HG03439 (cell line): ENCODE data around the gene CIBAR2.

Experiments used
- ATAC-seq: cut with Tn5 transposase; IDR thresholded peaks from one replicate; pipeline ENCODE4 v1.9.1; 2021; ENCODE audit warnings: mild to moderate bottlenecking, moderate library complexity; ENCODE audit not compliant: unreplicated experiment

CIBAR2 gene

DNA sequence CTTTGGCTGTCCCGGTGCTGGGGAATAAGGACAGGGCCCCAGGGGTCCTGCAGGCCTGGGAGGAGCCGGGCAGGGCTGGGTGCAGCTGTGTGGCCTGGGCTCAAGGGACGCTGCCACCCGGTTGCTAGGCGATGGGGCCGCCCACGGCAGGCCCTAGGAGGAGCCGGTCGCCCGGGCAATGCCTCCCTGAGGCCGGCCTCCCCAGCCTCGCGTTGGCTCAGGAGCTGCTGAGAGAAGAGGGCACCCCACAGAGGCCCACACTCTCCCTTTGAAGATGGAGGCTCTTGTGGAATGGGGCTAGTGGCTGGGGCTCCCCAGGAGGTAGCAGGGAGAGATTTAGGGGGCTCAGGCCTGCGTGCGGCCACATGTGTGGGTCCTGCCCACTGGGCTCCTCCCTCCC lies at the start of gene CIBAR2:
TSS of gene CIBAR2 (minus strand) at position 109 of the 400 bp plus-strand sequence. CDS start 120 bp downstream, outside the sequence.
- no peak for ATAC-seq

DNA sequence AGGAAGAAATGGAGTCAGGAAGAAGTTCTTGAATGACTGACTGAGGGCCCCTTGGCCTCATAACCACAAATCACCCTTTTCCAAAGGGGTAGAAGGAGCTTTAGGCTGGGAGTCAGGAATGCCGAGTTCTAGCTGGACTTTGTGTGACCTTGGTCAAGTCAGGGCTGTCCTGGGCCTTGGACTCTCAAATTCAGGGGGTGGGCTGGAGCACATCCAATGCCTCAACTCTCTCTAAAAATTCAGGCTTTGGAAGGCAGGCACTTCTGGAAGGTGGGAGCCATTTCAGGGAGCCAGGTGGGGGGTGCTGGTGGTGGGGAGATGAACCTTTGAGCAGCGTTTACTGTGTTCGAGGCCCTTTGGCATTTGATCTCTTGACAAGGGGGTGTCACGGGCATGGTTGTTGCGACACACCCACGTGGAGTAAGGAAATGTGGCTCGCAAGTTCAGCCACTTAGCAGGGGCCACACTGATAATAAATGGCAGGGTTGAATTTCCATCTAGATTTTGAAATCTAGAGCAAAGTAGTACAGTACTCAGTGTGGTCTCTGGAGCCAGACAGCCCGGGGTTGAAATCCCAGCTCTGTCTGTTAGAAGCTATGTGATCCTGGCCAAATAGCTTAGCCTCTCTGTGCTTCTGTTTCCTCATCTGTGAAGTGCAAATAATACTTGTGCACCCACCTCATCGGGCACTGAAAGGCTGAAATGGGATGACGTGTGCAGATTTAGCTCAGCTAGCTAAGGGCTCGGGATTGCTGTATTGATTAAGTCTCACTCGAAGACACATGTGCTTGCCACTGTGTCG lies 47.1 kb upstream of the CIBAR2 start:
- no peak for ATAC-seq

DNA sequence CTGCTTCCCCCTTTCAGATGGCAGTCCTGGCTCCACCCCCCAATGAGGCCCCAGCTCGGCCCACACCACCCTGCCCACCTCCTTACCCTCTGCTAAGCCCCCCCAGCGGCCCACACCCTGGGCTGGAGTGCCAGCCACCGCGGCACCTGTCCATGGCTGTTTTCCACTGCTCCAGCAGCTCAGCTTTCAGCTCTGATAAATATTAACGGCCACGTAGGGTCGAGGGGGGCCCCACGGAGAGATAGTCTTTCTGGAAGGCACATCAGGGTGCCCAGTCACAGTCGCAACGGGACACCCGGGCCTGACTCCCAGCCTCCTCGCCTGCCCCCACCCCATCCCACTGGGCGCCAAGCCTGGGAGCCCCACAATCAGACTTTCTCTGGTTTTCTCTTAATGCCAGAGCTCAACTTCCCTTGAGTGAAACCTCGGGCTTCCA lies 46.5 kb upstream of the CIBAR2 start:
- no peak for ATAC-seq

DNA sequence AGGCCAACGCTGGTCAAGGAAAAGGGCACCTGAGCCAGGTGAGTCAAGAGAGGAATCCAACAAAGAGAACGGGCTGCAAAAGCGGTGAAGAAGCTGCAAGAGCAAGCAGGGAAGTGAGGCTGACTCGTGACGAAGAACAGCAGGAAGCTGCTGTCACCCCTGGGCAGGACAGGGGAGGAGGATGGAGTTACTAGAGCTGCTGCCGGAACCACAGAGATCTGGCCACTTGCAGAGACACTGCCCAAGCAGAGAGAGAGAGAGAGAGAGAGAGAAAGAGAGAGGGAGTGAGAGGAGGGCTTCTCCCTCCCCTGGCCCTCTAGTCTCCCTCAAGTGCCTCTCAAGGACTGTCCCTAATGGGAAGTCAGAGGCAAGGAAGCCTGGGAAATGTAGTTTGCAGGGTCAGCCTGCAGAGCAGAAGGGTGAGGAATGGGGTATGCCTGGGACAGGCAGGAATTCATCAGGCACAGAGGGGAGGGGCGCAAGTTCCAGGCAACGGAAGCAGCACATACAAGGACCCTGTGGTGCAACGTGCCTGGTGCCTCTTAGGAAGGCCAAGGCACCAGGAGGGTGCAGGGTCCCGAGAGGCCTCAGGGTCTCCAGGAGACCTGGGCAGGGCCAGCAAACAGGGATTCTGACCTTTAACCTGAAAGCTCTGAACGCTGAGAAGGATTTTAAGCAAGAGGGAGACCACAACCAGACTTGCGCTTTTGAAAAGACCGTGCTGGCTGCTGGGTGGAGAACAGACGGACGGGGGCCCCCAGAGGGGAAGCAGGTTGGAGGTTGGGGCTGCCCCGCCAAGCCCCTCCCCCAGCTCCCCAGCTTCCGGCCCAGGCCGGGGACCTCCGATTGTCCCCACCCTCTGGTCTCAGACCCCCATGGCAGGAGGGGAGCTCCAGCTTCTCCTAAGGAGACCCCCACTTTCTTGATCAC lies 45.8 kb upstream of the CIBAR2 start:
- ATAC-seq = no peak

DNA sequence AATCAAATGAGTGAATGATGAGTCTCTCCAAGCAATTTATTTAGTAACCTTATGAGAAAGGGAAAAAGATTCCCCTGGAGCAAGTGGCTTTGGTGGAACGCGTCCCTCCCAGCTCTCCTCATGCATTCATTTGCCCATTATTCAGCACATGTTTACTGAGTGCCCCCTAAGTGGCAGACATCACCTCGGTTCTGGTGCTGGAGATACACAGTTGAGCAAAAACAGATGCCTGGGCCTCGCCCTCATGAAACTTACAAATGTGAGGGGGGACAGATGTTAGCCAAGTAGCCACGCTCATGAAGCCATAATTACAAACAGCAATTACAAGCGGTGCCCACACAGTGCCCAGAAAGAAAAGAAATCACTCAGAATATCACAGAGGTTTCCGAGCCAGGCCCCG lies 45.1 kb upstream of the CIBAR2 start:
- ATAC-seq = no peak

DNA sequence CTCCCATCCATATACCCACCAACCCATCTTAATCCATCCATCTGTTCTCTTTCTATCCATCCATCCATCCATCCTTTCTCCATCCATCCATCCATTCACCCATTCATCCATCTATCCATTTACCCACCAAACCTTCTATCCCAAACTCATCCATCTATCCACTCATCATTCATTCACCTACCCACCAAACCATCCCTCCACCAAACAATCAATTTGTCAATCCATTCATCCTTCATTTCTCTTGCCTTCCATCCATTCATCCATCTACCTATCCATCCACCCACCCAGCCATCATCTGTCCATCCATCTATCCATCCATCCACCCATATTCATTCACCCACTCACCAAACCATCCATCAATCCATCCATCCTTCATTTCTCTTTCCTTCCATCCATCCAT lies 44.6 kb upstream of the CIBAR2 start:
- ATAC-seq = no peak

DNA sequence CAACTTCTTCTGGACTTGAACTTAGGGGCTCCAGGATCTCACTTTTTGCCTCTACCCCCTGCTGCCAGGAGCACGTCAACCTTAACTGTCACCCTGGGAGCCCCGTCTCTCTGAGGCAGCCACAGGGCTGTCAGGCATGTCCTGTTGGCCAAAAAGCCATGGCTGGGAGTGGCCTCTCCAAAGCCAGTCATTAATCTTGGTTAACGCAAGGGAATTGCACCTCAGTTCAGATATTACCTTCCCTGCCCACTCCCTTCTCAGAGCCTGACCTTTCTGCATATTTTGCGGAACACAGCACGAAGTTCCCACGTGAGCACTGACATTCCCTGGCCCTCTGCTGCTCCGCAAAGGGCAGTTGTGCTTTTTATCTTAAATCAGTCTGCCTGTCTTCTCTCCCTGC lies 44.2 kb upstream of the CIBAR2 start:
- ATAC-seq = no peak

DNA sequence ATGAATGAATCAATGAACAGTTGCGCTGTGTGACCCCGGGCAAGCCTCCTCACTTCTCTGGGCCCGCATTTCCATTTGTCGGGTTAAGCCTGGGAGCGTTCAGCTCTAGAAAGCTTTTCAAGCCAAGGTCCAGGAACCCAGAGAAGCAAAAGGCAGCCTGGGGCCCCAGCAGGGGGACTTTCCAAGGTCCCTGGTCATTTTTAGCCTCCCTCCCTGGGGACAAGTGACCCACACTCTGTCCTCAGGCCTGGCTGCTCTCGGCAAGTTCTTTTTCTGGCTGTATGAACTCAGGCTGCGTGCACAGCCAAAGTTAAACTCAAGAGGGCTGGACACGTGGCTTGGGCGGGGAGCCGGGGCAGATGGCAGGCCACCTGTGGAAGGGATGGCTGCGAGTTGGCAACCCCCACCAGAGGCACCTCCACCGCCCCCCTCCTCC lies 41.4 kb upstream of the CIBAR2 start:
- no peak for ATAC-seq

DNA sequence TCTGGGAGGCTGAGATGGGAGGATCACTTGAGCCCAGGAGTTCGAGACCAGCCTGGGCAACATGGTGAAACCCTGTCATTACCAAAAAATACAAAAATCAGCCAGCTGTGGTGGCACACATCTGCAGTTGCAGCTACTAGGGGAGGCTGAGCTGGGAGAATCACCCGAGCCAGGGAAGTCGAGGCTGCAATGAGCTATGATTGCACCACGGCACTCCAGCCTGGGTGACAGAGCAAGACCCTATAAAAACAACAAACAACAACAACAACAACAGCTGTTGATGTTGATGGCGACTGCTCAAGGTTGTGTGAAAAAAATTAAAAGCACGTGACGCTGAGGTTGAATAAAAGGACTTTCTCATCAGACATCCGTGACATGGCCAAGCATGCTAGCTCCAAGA lies 40.8 kb upstream of the CIBAR2 start:
- ATAC-seq = no peak

DNA sequence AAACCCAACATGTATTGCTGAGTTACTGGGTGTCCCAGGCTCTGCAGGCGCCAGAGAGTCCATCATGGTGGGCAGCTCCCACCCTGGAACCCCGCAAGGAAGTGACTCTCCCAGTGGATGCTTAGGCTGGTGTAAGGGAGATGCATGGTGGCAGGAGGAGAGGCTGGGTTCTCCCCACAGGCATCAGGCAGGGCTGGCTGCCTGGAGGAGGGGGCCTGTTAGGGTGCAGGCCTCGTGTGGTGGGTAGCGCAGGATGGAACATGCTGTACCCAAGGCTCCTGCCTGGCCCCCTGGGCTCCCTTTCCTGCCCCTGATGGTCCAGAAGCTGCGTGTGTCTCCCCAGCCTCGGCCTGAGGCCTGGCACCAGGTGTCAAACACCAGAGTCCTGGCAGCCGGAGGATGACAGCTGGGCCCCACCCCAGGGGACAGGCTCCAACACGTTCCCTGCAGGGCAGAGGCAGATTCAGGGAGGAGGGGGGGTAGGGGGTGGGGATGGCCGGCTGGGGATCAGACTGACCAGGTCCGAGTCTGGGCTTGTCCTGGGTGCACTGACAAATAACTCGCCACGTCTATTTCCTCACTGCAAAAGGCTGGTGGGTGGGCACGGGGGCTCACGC lies 40.2 kb upstream of the CIBAR2 start:
- ATAC-seq = no peak

DNA sequence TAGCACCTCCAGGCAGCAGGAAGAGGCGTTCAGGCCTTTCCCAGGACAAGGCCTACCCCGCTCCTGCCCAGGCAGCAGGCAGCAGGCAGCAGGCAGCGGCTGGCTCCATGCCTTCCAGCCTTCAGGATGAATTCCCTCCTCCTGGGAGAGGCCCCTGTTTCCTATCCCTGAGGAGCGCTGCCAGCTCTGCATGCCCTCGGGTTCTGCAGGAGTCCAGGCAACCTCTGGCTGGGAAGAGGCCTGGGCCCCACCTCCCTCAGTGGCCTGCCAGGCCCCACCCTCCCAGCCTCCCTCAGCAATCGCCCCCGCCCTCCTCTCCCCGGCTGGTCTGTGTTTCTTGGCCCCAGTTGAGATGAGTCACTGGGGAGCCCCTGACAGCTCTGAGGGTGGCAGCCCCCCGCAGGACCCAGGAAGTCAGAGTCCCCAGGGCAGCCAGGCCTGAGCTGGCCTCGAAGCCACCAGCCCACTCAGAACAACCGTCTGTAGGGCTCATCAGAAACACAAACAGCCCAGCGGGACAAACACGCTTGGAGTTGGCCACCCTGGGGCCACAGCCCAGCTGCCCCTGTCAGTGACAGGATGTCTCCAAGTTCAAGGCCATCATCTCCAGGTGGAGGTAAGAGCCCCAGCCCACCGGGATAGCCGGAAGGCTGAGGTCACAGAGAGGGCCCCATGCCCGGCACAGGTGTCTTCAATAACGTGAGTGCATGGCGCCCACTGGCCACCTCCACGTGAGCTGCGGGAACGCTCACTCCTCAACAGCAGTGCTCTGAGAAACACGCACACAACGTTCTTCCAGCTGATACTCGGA lies 39.5 kb upstream of the CIBAR2 start:
- no peak for ATAC-seq

DNA sequence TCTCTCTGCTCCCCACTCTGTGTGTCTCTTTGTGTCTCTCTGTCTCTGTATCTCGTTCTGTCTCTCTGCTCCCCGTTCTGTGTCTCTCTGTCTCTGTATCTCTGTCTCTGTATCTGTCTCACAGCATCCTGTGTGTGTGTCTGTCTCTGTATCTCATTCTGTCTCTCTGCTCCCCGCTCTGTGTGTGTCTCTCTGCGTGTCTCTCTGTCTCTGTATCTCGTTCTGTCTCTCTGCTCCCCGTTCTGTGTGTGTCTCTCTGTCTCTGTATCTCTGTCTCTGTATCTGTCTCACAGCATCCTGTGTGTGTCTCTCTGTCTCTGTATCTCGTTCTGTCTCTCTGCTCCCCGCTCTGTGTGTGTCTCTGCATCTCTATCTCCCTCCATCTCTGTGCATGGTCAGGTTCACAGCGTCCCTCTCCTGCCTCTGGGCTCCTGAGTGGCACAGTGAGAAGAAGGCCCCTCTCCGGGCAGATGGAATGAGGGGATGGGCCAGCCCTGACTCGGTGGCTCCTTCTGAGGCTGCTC lies 38.9 kb upstream of the CIBAR2 start:
- ATAC-seq = no peak

DNA sequence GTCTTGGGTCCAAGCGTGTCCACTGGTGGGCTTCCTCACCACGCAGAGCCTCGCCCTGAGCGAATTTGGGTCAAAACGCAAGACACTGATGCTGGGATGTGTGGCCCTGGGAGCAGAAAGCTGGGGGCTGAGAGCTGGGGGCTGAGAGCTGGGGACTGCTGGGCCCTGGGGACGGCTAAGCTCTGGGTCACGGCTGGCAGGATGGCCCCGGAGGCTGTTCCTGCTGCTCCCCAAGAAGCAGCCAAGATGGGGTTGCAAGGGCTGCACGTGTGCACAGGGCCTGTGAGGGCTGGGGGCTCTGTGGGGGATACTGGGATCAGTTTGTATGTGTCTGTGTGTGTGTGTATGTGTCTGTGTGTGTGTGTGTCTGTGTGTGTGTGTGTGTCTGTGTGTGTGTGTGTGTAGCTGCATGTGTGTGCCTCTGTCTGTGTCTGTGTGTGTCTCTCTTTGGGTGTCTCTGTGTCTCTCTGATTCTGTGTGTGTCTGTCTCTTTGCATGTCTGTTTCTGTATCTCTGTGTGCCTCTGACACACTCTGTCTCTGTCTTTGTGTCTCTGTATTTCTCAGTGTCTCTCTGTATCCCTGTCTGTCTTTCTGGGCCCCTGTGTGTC lies 38.2 kb upstream of the CIBAR2 start:
- ATAC-seq = no peak

DNA sequence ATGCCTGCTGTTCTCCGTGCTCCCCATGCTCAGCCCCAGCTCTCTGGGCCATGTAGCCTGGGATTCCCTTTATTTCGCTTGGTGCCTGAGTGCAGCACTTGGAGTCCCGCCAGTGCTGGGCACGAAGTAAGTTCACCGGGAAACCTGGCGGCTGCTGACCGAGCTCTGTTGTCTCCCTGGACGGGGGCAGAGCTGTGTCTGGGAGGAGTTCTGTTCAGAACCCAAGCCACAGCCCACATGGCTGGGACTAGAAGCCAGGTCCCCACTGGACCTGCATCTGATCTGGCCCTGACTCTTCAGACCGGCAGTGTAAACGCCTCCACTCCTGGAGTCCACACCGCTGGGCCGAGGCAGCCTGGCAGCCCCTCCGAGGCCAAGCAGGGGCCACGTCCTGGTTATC lies 37.5 kb upstream of the CIBAR2 start:
- no peak for ATAC-seq

DNA sequence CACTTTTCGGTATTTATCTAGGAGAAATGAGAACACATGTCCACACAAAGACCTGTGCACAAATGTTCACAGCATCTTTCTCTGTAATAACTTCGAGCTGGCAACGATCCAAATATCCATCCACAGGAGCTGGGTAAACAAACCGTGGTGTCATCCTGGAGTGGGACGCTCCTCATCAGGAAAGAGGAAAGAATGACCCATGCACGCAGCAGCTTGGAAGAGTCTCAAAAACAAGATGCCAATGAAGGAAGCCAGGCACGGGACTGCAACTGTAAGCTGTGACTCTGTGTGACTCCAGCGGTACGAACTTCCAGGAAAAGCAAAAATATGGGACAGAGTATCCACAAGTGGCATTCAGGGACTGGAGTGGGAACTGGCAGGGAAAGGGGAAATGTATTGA lies 36.7 kb upstream of the CIBAR2 start:
- no peak for ATAC-seq

DNA sequence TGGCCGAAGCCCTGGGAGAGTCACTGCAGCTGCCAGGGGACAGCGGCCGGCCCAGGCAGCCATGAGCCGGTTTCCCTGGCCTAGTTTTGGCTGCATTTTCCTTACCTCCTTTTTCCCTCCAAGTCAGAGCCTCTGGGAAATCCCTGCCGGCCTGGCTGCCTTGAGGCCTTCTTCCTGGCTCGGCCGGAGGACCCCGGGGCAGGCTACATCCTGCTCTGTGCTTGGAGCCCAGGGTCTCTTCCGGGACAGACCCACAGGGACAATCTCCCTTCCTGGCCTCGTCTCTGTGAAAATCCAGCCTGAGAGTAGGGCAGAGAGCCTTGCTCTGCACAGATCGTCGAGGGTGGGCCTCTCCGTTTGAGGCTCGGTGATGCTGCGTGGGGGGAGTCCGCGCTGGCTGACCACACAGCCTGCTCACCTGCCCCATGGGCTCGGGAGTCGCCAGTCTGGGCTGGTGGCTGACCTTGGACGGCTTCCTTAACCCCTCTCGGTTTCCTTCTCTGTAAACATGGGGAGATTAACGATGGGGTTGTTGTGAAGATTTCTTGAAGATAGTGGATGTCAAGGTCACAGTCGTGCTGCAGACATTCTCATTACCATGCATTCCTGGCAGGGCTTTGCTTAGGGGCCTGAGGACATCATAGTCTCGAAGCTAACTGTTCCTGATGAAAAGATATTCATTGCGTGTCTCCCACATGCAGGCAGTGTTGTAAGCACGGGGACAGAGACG lies 34.8 kb upstream of the CIBAR2 start:
- ATAC-seq = no peak

DNA sequence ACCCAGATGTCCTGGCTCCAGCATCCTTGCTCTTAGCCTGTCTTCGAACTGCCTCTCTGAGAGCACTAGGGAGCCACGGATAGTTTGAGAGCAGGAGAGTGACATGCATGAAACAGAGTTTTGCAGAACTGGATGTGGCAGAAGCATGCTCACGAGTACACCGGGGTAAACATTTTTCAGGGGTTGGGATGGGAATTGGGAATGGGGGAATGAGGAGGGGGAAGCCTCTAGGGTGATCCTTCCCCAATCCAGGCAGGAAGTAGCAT lies 34.2 kb upstream of the CIBAR2 start:
- no peak for ATAC-seq

DNA sequence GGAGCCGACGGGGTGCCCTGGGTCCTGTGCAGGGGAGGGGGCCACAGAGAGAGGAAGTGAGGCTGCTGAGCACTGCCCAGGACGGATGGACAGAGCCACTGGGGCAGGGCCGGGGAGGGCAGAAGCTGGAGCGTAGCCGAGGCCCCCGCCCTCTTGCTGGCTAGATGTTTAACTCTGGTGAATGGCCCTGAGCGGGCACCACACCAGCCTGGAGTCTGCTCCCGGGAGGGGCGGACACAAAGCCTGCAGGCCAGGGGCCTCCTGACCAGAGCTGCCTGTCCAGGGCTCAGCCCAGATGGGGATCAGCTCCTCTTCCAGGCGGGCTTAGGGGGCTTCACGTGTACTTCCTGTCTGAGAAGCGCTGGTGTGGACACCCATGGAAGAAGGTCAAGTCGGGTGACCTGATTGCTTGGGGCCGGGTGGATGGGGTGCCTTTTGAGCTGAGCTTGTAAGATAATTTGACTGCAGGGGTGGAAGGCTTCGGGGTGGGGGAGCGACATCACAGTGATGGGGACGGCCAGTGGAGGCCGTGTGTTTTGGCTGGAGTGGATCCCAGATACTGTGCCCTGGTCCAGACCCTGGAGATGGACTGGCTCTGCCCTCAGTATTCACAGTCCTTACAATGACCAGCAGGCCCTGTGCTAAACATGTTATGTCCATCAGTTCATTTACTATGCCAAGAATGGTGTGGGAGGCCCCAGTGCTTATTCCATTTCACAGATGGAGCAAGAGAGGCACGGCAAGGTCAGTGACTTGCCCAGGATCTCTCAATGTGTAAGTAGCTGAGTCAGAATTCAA lies 33.7 kb upstream of the CIBAR2 start:
- ATAC-seq = no peak

DNA sequence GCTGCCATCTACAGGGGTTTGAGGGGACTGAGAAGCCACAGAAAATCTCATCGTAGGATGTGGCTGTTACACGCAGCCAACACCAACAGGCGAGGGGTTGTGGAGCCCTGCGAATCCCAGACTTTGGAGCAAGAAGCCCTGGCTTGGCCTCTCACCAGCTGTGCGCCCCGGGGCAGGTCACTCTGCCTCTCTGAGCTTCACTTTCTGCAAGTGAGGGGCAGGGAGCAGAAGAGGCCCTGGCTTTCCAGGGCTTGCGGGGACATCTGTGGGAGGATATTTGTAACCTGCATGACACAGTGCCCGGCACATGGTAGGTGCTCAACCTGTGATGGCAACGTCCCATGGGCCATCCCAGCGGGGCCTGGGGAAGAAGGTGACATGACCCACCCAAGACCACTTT lies 32.9 kb upstream of the CIBAR2 start:
- no peak for ATAC-seq
